ENCODE results near the gene ANXA4. TPM values are rescaled to one million over a fixed set of nuclear protein-coding genes. Genes with fewer than 3 reads are reported as not detected.

ANXA4 gene
- total RNA-seq, 1 experiment from 2014 or later: 183 TPM

DNA sequence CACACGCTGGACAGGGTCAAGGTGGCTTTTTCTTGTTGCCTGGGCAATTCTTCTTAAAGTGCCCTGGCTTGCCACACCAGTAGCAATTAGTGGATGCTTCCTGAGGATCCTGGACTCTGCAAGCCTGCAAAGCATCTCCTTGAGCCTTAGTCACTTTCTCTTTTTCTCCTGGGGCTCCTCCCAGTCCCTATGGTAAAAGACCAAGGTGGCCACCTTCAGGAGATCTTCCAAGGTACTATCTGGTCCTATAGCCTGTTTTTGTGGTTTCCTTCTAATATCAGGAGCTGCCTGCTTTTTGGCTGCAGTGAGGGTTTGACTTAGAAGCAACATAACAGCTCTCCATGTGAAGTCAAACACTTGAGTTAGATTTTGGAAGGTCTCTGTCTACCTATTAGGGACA, 54.2 kb downstream of the ANXA4 start:
- CTCF ChIA-PET: no interaction called here
- no TSS peak for BruUV-seq (replicated peaks)
- ATAC-seq: no peak

DNA sequence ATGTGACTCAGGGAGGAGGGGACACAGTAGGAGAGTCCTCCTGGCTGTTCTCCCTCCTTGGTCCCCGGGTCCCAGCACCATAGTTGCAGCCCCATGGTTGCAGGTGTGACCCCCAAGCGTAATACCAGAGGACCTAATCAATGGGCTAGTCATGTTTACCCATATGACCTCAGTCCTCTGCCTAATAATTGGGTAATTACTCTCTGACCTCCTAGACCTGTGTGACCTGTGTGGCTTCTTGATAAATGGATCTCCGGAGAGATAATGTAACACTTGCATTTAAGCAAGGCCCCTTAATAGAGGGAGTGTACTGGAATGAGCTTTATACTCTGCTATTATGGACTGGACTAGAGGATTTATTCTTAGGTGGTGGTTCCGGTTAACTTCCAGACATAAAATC, 55.3 kb downstream of the ANXA4 start:
- Histone ChIP-seq H3K9me3 (ENCODE audit: control insufficient read depth, insufficient read depth, low read depth, low read length) (no peaks in the 10 kb centered on the region), H3K4me3 (ENCODE audit: low read depth in 2 of 2, low read length in 2 of 2) (no peak overlapping the region), H3K36me3 (ENCODE audit: control insufficient read depth, insufficient read depth, low read length) (no peaks in the 10 kb centered on the region; the same call in none of the 2 replicates), H3K4me1 (ENCODE audit: control insufficient read depth, insufficient read depth, low read length) (peaks cover 8% of the 10 kb centered on the region; the same call in 1 of the 2 replicates), H3K27ac (ENCODE audit: low read length) (no peak overlapping the region), H3K27me3 (ENCODE audit: control insufficient read depth, insufficient read depth, low read length) (no peaks in the 10 kb centered on the region)
- no peak for ATAC-seq
- no TSS peak for BruUV-seq (replicated peaks)
- in situ Hi-C loops (cut with HindIII; ENCODE audit: low pct_unique_long_range_greater_than_20kb, low sequenced_read_pairs): no loop called here
- POLR2A ChIA-PET: no interaction called here
- intact Hi-C loops (cut with micrococcal nuclease; ENCODE audit: unreplicated experiment): no loop called here
- TF ChIP-seq SIN3A (IDR thresholded peaks at IDR 0.05; ENCODE audit: borderline replicate concordance, insufficient read depth, low read depth, low read length): no peak
- TF ChIP-seq REST (IDR thresholded peaks at IDR 0.05; ENCODE audit: insufficient read depth in 1 of 2, low read depth in 2 of 2, low read length in 1 of 2): no peak
- TF ChIP-seq POLR2AphosphoS5 (IDR thresholded peaks at IDR 0.05; ENCODE audit: low read depth, low read length): no peak
- TF ChIP-seq, protein P1, sequence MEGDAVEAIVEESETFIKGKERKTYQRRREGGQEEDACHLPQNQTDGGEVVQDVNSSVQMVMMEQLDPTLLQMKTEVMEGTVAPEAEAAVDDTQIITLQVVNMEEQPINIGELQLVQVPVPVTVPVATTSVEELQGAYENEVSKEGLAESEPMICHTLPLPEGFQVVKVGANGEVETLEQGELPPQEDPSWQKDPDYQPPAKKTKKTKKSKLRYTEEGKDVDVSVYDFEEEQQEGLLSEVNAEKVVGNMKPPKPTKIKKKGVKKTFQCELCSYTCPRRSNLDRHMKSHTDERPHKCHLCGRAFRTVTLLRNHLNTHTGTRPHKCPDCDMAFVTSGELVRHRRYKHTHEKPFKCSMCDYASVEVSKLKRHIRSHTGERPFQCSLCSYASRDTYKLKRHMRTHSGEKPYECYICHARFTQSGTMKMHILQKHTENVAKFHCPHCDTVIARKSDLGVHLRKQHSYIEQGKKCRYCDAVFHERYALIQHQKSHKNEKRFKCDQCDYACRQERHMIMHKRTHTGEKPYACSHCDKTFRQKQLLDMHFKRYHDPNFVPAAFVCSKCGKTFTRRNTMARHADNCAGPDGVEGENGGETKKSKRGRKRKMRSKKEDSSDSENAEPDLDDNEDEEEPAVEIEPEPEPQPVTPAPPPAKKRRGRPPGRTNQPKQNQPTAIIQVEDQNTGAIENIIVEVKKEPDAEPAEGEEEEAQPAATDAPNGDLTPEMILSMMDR (IDR thresholded peaks at IDR 0.05): no peak
- TF ChIP-seq TCF7L2 (IDR thresholded peaks at IDR 0.05; ENCODE audit: low read depth, low read length): no peak
- DNase-seq (ENCODE audit: low read depth, low spot score): no peak
- CTCF ChIA-PET: no interaction called here

More for the DNA sequence above, 54.2 kb downstream of the ANXA4 start:
- Histone ChIP-seq H3K36me3 (ENCODE audit: control insufficient read depth, insufficient read depth, low read length) (no peaks in the 10 kb centered on the region; the same call in none of the 2 replicates), H3K27me3 (ENCODE audit: control insufficient read depth, insufficient read depth, low read length) (no peaks in the 10 kb centered on the region), H3K9me3 (ENCODE audit: control insufficient read depth, insufficient read depth, low read depth, low read length) (no peaks in the 10 kb centered on the region), H3K4me3 (ENCODE audit: low read depth in 2 of 2, low read length in 2 of 2) (no peak overlapping the region), H3K4me1 (ENCODE audit: control insufficient read depth, insufficient read depth, low read length) (peaks cover 8% of the 10 kb centered on the region; the same call in 1 of the 2 replicates), H3K27ac (ENCODE audit: low read length) (no peak overlapping the region)
- POLR2A ChIA-PET: interaction anchor here (0.7 kb wide), 1 partner anchor 52 kb away, joined by 3 read pairs; no protein-coding TSS in a partner anchor
- in situ Hi-C loops (cut with HindIII; ENCODE audit: low pct_unique_long_range_greater_than_20kb, low sequenced_read_pairs) (no loop called here), intact Hi-C loops (cut with micrococcal nuclease; ENCODE audit: unreplicated experiment) (no loop called here)
- TF ChIP-seq, protein P1 (IDR thresholded peaks at IDR 0.05): no peak
- TF ChIP-seq POLR2AphosphoS5 (IDR thresholded peaks at IDR 0.05; ENCODE audit: low read depth, low read length) (no peak), SIN3A (IDR thresholded peaks at IDR 0.05; ENCODE audit: borderline replicate concordance, insufficient read depth, low read depth, low read length) (no peak), REST (IDR thresholded peaks at IDR 0.05; ENCODE audit: insufficient read depth in 1 of 2, low read depth in 2 of 2, low read length in 1 of 2) (no peak), TCF7L2 (IDR thresholded peaks at IDR 0.05; ENCODE audit: low read depth, low read length) (no peak)
- DNase-seq (ENCODE audit: low read depth, low spot score): no peak

All from Panc1 (cell line).